IPS-18c (cell line): ENCODE data around the gene PPP6R2.

ENCODE experiments used
- H3K4me3 ChIP-seq: 2 replicates; pipeline ENCODE4 v1.7.0; 2013; ENCODE audit warnings: low read depth, mild to moderate bottlenecking, low read length, moderate library complexity; ENCODE audit not compliant: insufficient read depth
- H3K9me3 ChIP-seq: one replicate; pipeline ENCODE4 v1.6.1; 2013; ENCODE audit warnings: mild to moderate bottlenecking, low read length, moderate library complexity; ENCODE audit not compliant: control insufficient read depth, insufficient read depth

The PPP6R2 gene

DNA sequence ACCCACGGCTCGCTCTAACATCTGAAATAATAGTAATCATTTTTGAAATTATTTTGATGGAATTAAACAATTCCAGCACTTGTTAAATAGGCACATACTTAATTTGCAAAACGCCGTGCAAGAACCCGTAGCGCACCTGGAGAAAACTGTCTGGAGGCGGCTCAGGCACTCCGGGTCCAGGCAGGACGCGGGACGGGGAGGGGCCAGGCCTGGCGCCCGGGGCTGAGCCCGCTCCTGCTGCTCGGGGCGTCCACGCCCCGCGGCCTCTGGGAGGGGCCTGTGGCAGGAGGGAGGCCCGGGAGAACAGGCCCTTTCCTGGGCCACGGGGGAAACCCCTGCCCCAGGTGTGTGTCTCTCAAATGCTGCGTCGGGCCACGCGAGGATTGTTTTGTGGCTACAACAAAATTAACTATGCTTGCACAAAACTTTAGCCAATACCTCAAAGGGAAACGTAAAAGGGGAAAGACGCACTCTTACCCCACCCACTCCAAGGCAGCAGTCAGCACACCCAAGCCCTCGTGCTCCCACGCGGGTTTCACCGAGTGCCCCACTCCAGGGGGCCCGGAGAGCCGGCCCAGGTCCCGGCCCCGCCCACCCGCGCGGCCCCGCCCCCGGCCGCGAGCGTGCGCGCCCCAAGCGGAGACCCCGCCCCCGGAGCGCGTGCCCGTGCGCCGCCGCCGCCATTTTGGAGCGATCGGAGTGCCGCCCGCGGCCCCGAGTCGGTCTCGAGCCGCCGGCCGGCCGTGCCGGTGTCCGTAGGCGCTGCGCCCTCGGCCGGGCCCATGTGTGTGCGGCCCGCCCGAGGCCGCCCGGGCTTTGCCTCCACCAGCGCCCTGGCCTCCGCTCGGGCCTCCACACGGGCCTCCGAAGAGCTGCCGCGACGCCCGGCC lies at the start of gene PPP6R2:
PPP6R2 (plus strand) TSS at position 677 of the 890 bp plus-strand sequence. CDS start 50,582 bp downstream, outside the sequence.
- no peaks in the 10 kb centered on the region for H3K9me3 ChIP-seq
- peak within 1 kb of the TSS; percentile 71 for H3K4me3 ChIP-seq

GRCh38 chr22:50293441-50294318 lies 49.4 kb upstream of the PPP6R2 start:
- peak overlapping the region; percentile 9 for H3K4me3 ChIP-seq
- peaks cover 2% of the 10 kb centered on the region for H3K9me3 ChIP-seq

GRCh38 chr22:50294319-50294656 lies 48.8 kb upstream of the PPP6R2 start:
- peak overlapping the region; percentile 9; the same call in 1 of the 2 replicates for H3K4me3 ChIP-seq
- H3K9me3 ChIP-seq: peaks cover 2% of the 10 kb centered on the region

GRCh38 chr22:50296658-50297490 lies 46.3 kb upstream of the PPP6R2 start:
- no peak overlapping the region for H3K4me3 ChIP-seq

GRCh38 chr22:50297510-50298265 lies 45.4 kb upstream of the PPP6R2 start:
- Histone ChIP-seq H3K9me3 (no peaks in the 10 kb centered on the region), H3K4me3 (no peak overlapping the region)

More at GRCh38 chr22:50296658-50297490, 46.3 kb upstream of the PPP6R2 start:
- H3K9me3 ChIP-seq: no peaks in the 10 kb centered on the region

- Histone ChIP-seq H3K4me3 (no peak overlapping the region), H3K9me3 (no peaks in the 10 kb centered on the region)
These were observed 44.9 kb upstream of the PPP6R2 start for GRCh38 chr22:50298266-50298637.

DNA sequence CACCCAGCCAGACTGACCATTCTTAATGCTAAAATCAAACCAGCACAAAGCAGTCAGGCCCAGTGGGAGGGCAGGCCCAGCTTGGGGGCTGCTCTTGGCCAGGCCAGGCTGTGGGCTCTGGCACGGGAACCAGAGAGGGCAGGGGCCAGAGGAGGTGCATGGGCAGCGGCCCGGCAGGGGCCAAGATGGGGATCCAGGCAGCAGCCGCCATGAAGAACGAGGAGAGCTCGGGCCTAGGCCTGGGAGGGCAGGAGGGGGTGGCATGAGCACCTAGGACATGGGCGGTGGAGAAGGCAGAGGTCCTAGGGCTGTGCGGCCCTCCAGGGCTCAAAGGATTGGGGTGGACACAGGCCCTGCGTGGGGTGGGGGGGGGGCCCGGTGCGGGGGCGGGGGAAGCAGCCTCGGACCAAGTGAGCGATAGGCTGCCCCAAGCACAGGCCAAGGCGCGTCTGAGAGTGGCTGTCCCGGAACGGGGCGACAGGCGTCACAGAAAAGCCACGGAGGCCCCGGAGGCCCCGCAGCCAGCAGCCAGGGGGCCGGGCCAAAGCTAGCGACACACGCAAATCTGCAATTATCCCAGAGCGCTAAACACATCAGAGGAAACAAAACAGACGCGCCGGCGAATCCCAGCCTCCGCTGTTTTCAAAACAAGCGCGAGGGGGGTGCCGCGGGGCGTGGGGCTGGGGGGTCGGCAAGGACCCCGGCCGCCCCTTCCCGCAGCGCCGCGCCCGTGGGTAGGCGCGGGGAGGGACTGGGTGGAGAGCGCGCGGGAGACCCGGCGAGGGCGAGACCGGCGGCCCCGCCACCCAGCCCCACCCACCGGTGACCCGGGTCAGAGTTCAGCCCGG lies 44.0 kb upstream of the PPP6R2 start:
- peak overlapping the region; percentile 44 for H3K4me3 ChIP-seq
- H3K9me3 ChIP-seq: no peaks in the 10 kb centered on the region

DNA sequence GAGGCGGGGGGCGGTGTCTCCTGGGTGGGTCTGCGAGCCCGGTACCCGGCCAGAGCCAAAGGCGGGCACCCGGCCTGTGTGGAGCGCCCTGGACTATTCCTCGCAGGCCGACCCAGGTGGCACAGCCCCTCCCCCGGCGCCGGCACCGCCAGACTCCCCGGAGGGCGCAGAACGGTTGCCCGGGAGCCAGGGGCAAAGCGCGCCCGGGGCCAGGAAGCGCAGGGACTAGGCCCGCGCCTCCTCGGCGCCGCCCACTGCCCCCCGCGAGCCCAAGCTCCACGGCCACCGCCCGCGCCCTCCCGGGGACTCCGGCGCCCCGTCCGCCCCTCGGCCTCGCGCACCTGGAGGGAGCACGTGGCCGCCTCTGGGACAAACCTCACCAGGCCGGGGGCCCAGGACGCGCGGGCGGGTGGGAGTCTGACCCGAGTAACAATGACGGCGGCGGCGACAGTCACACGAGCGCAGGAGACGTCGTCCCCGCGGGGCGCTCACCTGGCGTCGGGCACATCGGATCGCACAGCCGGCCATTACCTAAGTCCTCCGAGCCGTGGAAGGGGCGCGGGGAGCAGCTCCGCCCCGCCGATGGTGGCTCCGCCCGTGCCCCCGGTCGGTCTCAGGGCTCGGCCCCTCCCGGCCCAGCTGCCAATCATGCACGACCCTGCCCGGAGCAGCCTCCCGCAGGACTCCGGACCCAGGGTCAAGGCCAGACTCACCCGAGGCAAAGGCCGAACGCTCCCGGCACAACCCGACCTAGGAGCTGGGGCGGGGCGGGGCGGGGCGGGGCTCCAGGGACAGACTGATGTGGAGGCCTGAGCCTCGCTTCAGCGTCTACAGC lies 43.1 kb upstream of the PPP6R2 start:
- Histone ChIP-seq H3K4me3 (peak overlapping the region; percentile 44), H3K9me3 (no peaks in the 10 kb centered on the region)

DNA sequence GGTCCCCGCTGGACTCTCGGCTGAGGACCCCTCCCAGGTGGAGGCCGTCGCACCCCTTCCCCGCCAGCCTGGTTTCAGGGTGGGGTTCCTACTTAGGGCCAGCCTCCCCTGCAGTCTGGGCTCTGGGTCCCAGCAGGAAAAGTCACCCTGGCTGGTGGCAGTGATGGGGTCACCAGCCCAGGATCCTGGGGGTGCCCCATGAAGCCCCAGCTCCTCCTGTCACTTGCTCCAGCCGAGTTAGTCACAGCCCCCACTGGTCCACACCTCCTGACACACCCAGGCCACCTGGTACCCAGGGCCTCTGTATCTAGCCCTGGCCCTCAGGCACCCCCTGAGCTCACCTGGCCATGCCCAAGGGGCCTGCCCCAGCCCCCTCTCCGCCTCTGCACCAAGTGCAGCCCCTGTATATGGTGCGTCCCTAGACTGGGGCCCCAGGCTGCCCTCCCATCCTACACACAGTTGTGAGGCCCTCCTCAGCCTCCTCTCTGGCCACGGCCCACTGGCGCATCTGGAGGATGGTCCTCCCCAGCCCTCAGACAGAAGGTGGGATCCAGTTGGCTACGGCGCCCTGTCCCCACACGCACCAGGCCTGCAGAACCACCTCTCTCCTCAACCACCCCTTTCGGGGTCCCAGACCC lies 42.4 kb upstream of the PPP6R2 start:
- no peak overlapping the region; the same call in 1 of the 2 replicates for H3K4me3 ChIP-seq
- no peaks in the 10 kb centered on the region for H3K9me3 ChIP-seq

- no peaks in the 10 kb centered on the region for H3K9me3 ChIP-seq
- H3K4me3 ChIP-seq: no peak overlapping the region
These were observed 41.5 kb upstream of the PPP6R2 start for GRCh38 chr22:50301581-50301991.

DNA sequence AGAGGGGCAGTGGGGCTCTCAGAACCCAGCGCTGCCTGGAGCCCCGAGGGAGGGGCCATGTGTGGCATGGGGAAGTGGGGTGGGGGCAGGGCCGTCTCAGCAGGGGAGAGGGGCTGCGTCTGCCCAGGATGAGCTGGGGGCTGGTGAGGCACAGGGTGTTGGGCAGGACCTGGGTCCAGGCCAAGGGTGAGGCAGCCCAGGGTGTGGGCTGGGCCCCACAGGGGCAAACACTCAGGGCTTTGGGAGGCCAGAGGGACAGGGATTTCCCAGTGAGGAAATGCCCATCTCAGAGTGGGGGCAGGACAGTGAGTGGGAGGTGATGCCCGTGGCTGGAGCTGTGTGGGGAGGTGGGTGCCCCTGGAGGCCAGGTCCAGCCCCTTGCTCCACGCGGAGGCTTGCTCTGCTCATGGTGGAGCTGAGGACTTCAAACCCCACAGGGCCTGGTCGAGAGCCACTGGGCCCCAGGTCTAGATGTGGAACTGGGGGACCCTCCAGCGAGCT lies 41.0 kb upstream of the PPP6R2 start:
- Histone ChIP-seq H3K9me3 (no peaks in the 10 kb centered on the region), H3K4me3 (peak overlapping the region; percentile 20; the same call in 1 of the 2 replicates)

DNA sequence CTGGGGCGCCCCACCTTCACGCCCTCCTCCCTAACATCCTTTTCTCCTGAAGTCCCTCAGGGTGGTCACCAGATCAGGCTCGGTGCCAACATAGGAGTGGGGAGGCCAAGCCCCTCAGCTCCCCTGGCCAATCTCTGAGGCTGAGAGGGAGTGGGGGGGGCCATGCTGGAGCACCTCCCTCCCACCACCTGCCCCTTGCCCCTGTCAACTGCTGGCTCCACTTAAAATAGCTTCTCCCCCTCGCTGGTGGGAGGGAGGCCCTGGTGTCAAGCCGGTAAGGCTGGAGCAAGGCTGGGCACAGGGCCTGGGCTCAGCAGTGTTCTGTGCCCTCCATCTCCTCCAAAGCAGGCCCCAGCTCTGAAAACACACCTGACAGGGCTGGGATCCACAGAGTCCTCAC lies 40.6 kb upstream of the PPP6R2 start:
- no peak overlapping the region for H3K4me3 ChIP-seq
- H3K9me3 ChIP-seq: no peaks in the 10 kb centered on the region

- Histone ChIP-seq H3K9me3 (no peaks in the 10 kb centered on the region), H3K4me3 (no peak overlapping the region)
These were observed 39.6 kb upstream of the PPP6R2 start for GRCh38 chr22:50303515-50303847.

- H3K4me3 ChIP-seq: no peak overlapping the region; the same call in 1 of the 2 replicates
- no peaks in the 10 kb centered on the region for H3K9me3 ChIP-seq
These were observed 39.1 kb upstream of the PPP6R2 start for GRCh38 chr22:50303848-50304527.
